Ishikawa (cell line): ENCODE data around the gene RDH14.

Source experiments
- CEBPB ChIP-seq: IDR thresholded peaks from 2 replicates; pipeline ENCODE4 v1.6.1; 2012
- EP300 ChIP-seq: IDR thresholded peaks from 2 replicates; pipeline ENCODE4 v1.6.1; 2012; ENCODE audit warnings: borderline replicate concordance
- FOXM1 ChIP-seq: IDR thresholded peaks from 2 replicates; pipeline ENCODE4 v1.6.1; 2012; ENCODE audit warnings: low read depth, borderline replicate concordance
- MAX ChIP-seq: IDR thresholded peaks from 2 replicates; pipeline ENCODE4 v1.6.1; 2012
- RAD21 ChIP-seq: IDR thresholded peaks from 2 replicates; pipeline ENCODE4 v1.6.1; 2012; ENCODE audit warnings: low read depth
- REST ChIP-seq: IDR thresholded peaks from 2 replicates; pipeline ENCODE4 v1.6.1; 2012; ENCODE audit warnings: low read depth, mild to moderate bottlenecking
- TAF1 ChIP-seq: IDR thresholded peaks from 2 replicates; pipeline ENCODE4 v1.6.1; 2012; ENCODE audit warnings: low read depth, mild to moderate bottlenecking
- TCF12 ChIP-seq: IDR thresholded peaks from 2 replicates; pipeline ENCODE4 v1.6.1; 2012; ENCODE audit warnings: low read depth
- YY1 ChIP-seq: IDR thresholded peaks from 2 replicates; pipeline ENCODE4 v1.6.1; 2012; ENCODE audit warnings: low read depth

- TF ChIP-seq YY1 (no peak), EP300 (no peak), REST (no peak), TCF12 (no peak), RAD21 (no peak), CEBPB (no peak), TAF1 (no peak), FOXM1 (no peak), MAX (no peak)
Observed at GRCh38 chr2:18604531-18604885, 44.1 kb upstream of the RDH14 start.
